ENCODE measurements around the gene ZNF622.

ZNF622 gene

GRCh38 chr5:16427587-16427986 is 38.0 kb downstream of the ZNF622 start:
- Histone ChIP-seq H3K9ac (ENCODE audit: low read length) (no peak overlapping the region), H4K20me1 (ENCODE audit: insufficient read depth, low read length) (no peaks in the 10 kb centered on the region), H2AFZ (ENCODE audit: low read length) (no peak overlapping the region), H3K79me2 (ENCODE audit: insufficient read depth, low read length) (no peaks in the 10 kb centered on the region), H3K9me3 (ENCODE audit: low read length) (no peaks in the 10 kb centered on the region), H3K4me2 (ENCODE audit: low read length) (no peak overlapping the region), H3K4me3 (ENCODE audit: low read depth, low read length, poor library complexity, severe bottlenecking) (no peak overlapping the region), H3K36me3 (ENCODE audit: insufficient read depth, low read length) (no peaks in the 10 kb centered on the region), H3K27ac (ENCODE audit: low read depth, low read length, poor library complexity, severe bottlenecking) (no peak overlapping the region), H3K4me1 (ENCODE audit: insufficient read depth, low read length, severe bottlenecking) (no peaks in the 10 kb centered on the region), H3F3A (ENCODE audit: insufficient read depth, low read length) (no peaks in the 10 kb centered on the region), H3K27me3 (ENCODE audit: insufficient read depth, low read length) (no peaks in the 10 kb centered on the region), H3K9me2 (ENCODE audit: low read depth, low read length) (no peaks in the 10 kb centered on the region)
- no peak for TF ChIP-seq EZH2 (IDR thresholded peaks at IDR 0.05; ENCODE audit: borderline replicate concordance, low read length)
- no peak for TF ChIP-seq CTCF (IDR thresholded peaks at IDR 0.05; ENCODE audit: low read length)

GRCh38 chr5:16418471-16418922 is 47.1 kb downstream of the ZNF622 start:
- Histone ChIP-seq H3K79me2 (ENCODE audit: insufficient read depth, low read length) (no peaks in the 10 kb centered on the region), H3K4me3 (ENCODE audit: low read depth, low read length, poor library complexity, severe bottlenecking) (no peak overlapping the region), H3K4me2 (ENCODE audit: low read length) (no peak overlapping the region), H3K36me3 (ENCODE audit: insufficient read depth, low read length) (no peaks in the 10 kb centered on the region), H2AFZ (ENCODE audit: low read length) (no peak overlapping the region), H3K27me3 (ENCODE audit: insufficient read depth, low read length) (no peaks in the 10 kb centered on the region), H3K9me3 (ENCODE audit: low read length) (no peaks in the 10 kb centered on the region), H3K27ac (ENCODE audit: low read depth, low read length, poor library complexity, severe bottlenecking) (no peak overlapping the region), H3F3A (ENCODE audit: insufficient read depth, low read length) (no peaks in the 10 kb centered on the region), H3K4me1 (ENCODE audit: insufficient read depth, low read length, severe bottlenecking) (no peaks in the 10 kb centered on the region), H3K9me2 (ENCODE audit: low read depth, low read length) (no peaks in the 10 kb centered on the region), H4K20me1 (ENCODE audit: insufficient read depth, low read length) (no peaks in the 10 kb centered on the region), H3K9ac (ENCODE audit: low read length) (no peak overlapping the region)
- TF ChIP-seq CTCF (IDR thresholded peaks at IDR 0.05; ENCODE audit: low read length) (no peak), EZH2 (IDR thresholded peaks at IDR 0.05; ENCODE audit: borderline replicate concordance, low read length) (no peak)

- Histone ChIP-seq H3K36me3 (ENCODE audit: insufficient read depth, low read length) (no peaks in the 10 kb centered on the region), H3K79me2 (ENCODE audit: insufficient read depth, low read length) (no peaks in the 10 kb centered on the region), H3K4me1 (ENCODE audit: insufficient read depth, low read length, severe bottlenecking) (no peaks in the 10 kb centered on the region), H3F3A (ENCODE audit: insufficient read depth, low read length) (no peaks in the 10 kb centered on the region), H3K9me3 (ENCODE audit: low read length) (no peaks in the 10 kb centered on the region), H3K4me2 (ENCODE audit: low read length) (no peak overlapping the region), H3K27me3 (ENCODE audit: insufficient read depth, low read length) (no peaks in the 10 kb centered on the region), H3K27ac (ENCODE audit: low read depth, low read length, poor library complexity, severe bottlenecking) (no peak overlapping the region), H2AFZ (ENCODE audit: low read length) (no peak overlapping the region), H3K9ac (ENCODE audit: low read length) (no peak overlapping the region), H3K9me2 (ENCODE audit: low read depth, low read length) (no peaks in the 10 kb centered on the region), H3K4me3 (ENCODE audit: low read depth, low read length, poor library complexity, severe bottlenecking) (no peak overlapping the region), H4K20me1 (ENCODE audit: insufficient read depth, low read length) (no peaks in the 10 kb centered on the region)
- TF ChIP-seq CTCF (IDR thresholded peaks at IDR 0.05; ENCODE audit: low read length), result no peak
- TF ChIP-seq EZH2 (IDR thresholded peaks at IDR 0.05; ENCODE audit: borderline replicate concordance, low read length), result no peak
Measured at GRCh38 chr5:16417398-16418074, 48.1 kb downstream of the ZNF622 start.
